ENCODE results near the gene PRDM2. TPM values are rescaled to one million over a fixed set of nuclear protein-coding genes. Genes with fewer than 3 reads are reported as not detected.

Gene PRDM2
- polyA plus RNA-seq, 1 donor (not counting 4 experiments of a cell fraction or from before 2014, with no cell fraction given), result 13.8 TPM

- Histone ChIP-seq H4K20me1 (ENCODE audit: control insufficient read depth, extremely low read depth, insufficient read depth, low read length) (no peaks in the 10 kb centered on the region), H3K27me3 (ENCODE audit: control insufficient read depth, extremely low read depth, insufficient read depth, low read length) (no peaks in the 10 kb centered on the region), H3K4me1 (ENCODE audit: control insufficient read depth, extremely low read depth, insufficient read depth, low read length) (peaks cover 28% of the 10 kb centered on the region), H3K9me3 (ENCODE audit: control insufficient read depth, low read depth, low read length) (no peaks in the 10 kb centered on the region), H3K79me2 (ENCODE audit: control insufficient read depth, insufficient read depth, low read length) (no peaks in the 10 kb centered on the region), H2AFZ (ENCODE audit: control insufficient read depth, low read length) (no peak overlapping the region), H3K36me3 (ENCODE audit: control insufficient read depth in 2 of 2, extremely low read depth in 1 of 2, insufficient read depth in 2 of 2, low read length in 2 of 2) (no peaks in the 10 kb centered on the region), H3K27ac (ENCODE audit: control insufficient read depth, insufficient read depth, low read length) (no peak overlapping the region), H3K9me1 (ENCODE audit: control insufficient read depth, extremely low read depth, insufficient read depth, low read length) (no peaks in the 10 kb centered on the region), H3K4me3 (ENCODE audit: control insufficient read depth in 2 of 3, extremely low read depth in 1 of 3, insufficient read depth in 2 of 3, low read depth in 1 of 3, low read length in 3 of 3) (no peak overlapping the region), H3K4me2 (ENCODE audit: control insufficient read depth, extremely low read depth, insufficient read depth, low read depth, low read length) (no peak overlapping the region), H3K9ac (ENCODE audit: control insufficient read depth, extremely low read depth, insufficient read depth, low read length) (no peak overlapping the region)
- dilution Hi-C loops (cut with MboI; ENCODE audit: extremely low pct_ligation_motif_present, low sequenced_read_pairs), result no loop called here
- TF ChIP-seq CTCF (optimal IDR thresholded peaks at IDR 0.05 in 1 of 3, IDR thresholded peaks at IDR 0.05 in 1 of 3, conservative IDR thresholded peaks at IDR 0.05 in 1 of 3; ENCODE audit: extremely low read depth in 1 of 3, insufficient read depth in 2 of 3, low read length in 3 of 3) (no peak), EZH2 (IDR thresholded peaks at IDR 0.05; ENCODE audit: low read length) (no peak)
- DNase-seq (ENCODE audit: low read depth, low spot score), result no peak
- no peak for FAIRE-seq
Observed at GRCh38 chr1:13667691-13668090, 32.3 kb upstream of the PRDM2 start.

GRCh38 chr1:13674377-13674776 lies 25.6 kb upstream of the PRDM2 start:
- Histone ChIP-seq H3K27me3 (ENCODE audit: control insufficient read depth, extremely low read depth, insufficient read depth, low read length) (no peaks in the 10 kb centered on the region), H3K4me2 (ENCODE audit: control insufficient read depth, extremely low read depth, insufficient read depth, low read depth, low read length) (no peak overlapping the region), H3K9me1 (ENCODE audit: control insufficient read depth, extremely low read depth, insufficient read depth, low read length) (no peaks in the 10 kb centered on the region), H3K27ac (ENCODE audit: control insufficient read depth, insufficient read depth, low read length) (no peak overlapping the region), H4K20me1 (ENCODE audit: control insufficient read depth, extremely low read depth, insufficient read depth, low read length) (no peaks in the 10 kb centered on the region), H3K9ac (ENCODE audit: control insufficient read depth, extremely low read depth, insufficient read depth, low read length) (no peak overlapping the region), H3K4me3 (ENCODE audit: control insufficient read depth in 2 of 3, extremely low read depth in 1 of 3, insufficient read depth in 2 of 3, low read depth in 1 of 3, low read length in 3 of 3) (no peak overlapping the region), H3K4me1 (ENCODE audit: control insufficient read depth, extremely low read depth, insufficient read depth, low read length) (no peaks in the 10 kb centered on the region), H3K79me2 (ENCODE audit: control insufficient read depth, insufficient read depth, low read length) (no peaks in the 10 kb centered on the region), H3K9me3 (ENCODE audit: control insufficient read depth, low read depth, low read length) (no peaks in the 10 kb centered on the region), H2AFZ (ENCODE audit: control insufficient read depth, low read length) (no peak overlapping the region), H3K36me3 (ENCODE audit: control insufficient read depth in 2 of 2, extremely low read depth in 1 of 2, insufficient read depth in 2 of 2, low read length in 2 of 2) (no peaks in the 10 kb centered on the region)
- DNase-seq (ENCODE audit: low read depth, low spot score), result no peak
- FAIRE-seq, result no peak
- TF ChIP-seq EZH2 (IDR thresholded peaks at IDR 0.05; ENCODE audit: low read length), result no peak
- TF ChIP-seq CTCF (optimal IDR thresholded peaks at IDR 0.05 in 1 of 3, IDR thresholded peaks at IDR 0.05 in 1 of 3, conservative IDR thresholded peaks at IDR 0.05 in 1 of 3; ENCODE audit: extremely low read depth in 1 of 3, insufficient read depth in 2 of 3, low read length in 3 of 3), result no peak
- dilution Hi-C loops (cut with MboI; ENCODE audit: extremely low pct_ligation_motif_present, low sequenced_read_pairs), result no loop called here

Data from keratinocyte (primary cell).